ENCODE measurements around the gene LCA5L. TPM values are rescaled to one million over a fixed set of nuclear protein-coding genes. Genes with fewer than 3 reads are reported as not detected.
"Not testable (repeated sequence)": the region's sequence is repeated elsewhere in the genome, so short reads cannot be mapped to it uniquely, and the experiment has no call there.

The LCA5L gene
- total RNA-seq, 2 experiments from 2014 or later: 0.46 to 0.63 TPM

DNA sequence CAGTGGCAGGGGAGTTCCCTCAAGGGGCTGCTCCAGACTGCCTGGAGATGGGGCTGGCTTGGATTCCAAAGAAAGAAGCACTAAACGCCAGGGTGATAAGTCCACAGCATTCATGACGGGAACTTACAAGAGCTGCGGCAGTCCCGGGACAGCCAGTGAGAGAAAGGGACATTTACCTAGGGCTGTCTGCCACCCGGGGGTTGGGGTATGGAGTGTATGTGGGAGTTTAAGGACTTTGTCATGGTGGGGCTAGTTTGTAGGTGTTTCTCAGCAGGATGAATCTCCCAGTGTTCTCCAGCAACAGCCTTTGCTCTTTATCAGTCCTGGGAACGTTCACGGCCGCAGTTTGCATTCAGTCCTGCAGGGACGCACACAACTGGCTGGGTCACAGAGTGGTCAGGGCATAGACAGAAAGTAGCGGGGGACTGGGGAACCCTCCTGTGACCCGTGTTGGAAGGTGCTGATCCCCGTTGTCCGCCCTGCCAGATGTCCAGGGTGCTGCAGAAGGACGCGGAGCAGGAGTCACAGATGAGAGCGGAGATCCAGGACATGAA is 55.3 kb downstream of the LCA5L start:
- CTCF ChIA-PET: no interaction called here

DNA sequence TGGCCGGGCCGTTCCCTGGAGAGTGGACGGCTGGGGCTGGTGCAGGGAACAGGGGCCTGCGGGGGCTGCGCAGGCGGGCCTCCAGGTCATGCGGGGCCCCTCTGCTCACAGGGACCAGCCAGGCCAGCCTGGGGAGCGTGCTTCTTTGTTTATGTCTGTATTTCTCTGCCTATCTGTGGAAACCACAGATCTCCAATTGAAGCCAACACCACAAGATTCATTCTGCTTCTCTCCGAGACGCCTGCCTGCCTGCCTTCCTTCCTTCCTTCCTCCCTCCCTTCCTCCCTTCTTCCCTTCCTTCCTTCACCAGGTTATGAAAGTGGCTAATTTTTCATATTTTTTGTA is 56.8 kb downstream of the LCA5L start:
- ChIA-PET POLR2A (no interaction called here), CTCF (no interaction called here)

More for the DNA sequence above, 55.3 kb downstream of the LCA5L start:
- POLR2A ChIA-PET: no interaction called here

DNA sequence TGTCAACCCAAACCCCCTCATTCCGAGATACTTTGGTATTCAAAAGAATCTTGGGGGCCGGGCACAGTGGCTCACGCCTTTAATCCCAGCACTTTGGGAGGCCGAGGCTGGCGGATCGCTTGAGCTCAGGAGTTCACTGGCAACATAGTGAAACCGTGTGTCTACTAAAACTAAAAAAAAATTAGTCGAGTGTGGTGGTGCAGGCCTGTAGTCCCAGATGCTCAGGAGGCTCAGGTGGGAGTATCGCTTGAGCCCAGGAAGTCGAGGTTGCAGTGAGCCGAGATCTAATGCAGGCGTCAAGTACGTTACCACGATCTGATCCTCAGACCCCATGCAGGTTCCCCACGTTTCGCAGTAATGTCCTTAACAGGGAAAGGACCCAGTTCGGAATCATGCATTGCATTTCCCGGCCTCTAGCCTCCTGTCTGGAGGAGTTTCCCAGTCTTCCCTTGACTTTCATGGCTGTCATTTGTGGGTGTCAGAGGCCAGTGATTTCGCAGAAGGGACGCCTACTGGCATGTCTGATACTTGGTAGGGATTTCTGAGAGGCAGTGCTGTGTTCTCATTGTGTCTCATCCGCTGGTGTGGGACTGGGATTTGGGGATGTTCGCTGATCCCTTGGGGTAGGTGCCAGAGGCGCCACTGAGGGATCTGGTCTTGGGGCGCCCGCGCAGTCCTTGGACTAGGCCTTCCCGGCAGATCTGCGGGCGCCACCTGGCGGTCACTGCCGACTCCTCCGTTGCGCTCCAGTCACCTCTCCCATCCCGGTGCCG is 57.4 kb downstream of the LCA5L start:
- ChIA-PET POLR2A (interaction anchor here (0.8 to 1.8 kb wide), 3 partner anchors 40 to 76 kb away, joined by 3 to 15 read pairs (median 12); partner anchors contain the start of gene BRWD1), CTCF (interaction anchor here (0.9 to 1.4 kb wide), 8 partner anchors 15 to 205 kb away, joined by 3 to 6 read pairs (median 4); partner anchors contain the start of gene PSMG1)

DNA sequence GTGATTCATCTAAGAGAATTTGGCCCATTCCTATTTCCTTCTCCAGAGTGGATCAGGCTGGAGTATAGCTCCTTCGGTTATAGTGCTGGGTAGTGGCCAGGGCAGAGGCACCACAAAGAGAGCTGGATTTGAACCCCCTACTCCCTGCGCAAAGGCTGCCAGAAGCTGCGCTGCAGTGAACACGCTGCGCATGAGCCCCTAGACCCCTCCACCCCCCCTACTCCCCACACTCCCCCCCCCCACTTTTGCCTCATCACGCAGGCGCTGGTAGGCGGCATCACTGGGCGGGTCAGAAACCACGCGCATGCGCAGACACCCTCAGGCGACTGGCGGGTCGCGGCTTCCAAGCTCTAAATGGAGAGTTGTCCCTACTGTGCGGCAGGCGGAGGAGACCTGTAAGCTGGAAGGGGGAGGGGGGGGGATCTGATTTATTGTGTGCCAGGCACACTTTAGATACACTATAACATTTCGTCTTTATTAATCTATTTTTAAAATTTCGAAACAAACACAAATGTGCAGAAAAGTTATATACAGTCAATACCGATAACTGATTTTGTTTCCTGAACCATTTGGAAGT is 58.0 kb downstream of the LCA5L start:
- POLR2A ChIA-PET: interaction anchor here (0.8 to 1.8 kb wide), 3 partner anchors 39 to 75 kb away, joined by 3 to 15 read pairs (median 12); partner anchors contain the start of gene BRWD1

DNA sequence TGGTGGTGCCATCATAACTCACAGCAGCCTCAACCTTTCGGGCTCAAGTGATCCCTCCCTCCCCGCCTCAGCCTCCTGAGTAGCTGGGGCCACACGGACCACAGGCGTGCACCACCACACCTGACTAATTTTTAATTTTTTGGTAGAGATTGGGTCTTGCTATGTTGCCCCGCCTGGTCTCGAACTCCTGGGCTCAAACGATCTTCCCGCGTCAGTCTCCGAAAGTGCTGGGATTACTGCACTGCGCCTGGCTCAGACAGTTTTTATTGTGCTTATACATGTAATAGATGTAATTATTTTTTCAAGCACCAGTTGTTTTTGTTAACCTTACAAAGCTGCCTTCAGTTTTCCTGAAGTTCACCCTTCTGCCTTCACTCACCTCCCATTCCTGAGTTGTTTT is 58.7 kb downstream of the LCA5L start:
- ChIA-PET CTCF (interaction anchor here (1.2 to 1.4 kb wide), 3 partner anchors 13 to 74 kb away, joined by 3 to 4 read pairs (median 4); no protein-coding TSS in a partner anchor), POLR2A (interaction anchor here (1.8 kb wide), 2 partner anchors 73 to 75 kb away, joined by 12 to 15 read pairs; partner anchors contain the start of gene BRWD1)

More for the DNA sequence above, 58.0 kb downstream of the LCA5L start:
- CTCF ChIA-PET: interaction anchor here (0.6 to 1.4 kb wide), 9 partner anchors 14 to 204 kb away, joined by 3 to 6 read pairs (median 4); partner anchors contain the start of gene PSMG1

DNA sequence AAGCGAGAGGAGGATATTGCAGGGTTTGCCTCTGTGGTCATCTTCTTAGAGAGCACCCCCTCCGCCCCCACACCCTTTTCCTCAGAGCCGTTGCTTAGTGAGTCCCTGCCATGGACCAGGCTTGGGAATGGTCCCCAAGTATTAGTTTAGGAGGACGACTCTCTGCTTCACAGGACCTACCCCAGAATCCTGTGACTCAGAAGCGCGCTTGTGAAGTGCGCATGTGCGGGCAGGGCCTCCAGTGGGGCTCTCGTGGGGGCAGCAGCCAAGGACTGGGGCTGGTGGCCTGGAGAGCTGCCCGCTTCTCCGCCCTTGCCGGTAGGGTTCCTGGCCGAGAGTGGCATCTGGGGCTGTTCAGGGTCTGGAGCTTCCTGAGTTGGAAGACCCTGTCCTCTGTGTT is 59.4 kb downstream of the LCA5L start:
- CTCF ChIA-PET: interaction anchor here (1.3 kb wide), 1 partner anchor 55 kb away, joined by 4 read pairs; no protein-coding TSS in a partner anchor
- POLR2A ChIA-PET: interaction anchor here (1.8 kb wide), 1 partner anchor 74 kb away, joined by 15 read pairs; no protein-coding TSS in a partner anchor

DNA sequence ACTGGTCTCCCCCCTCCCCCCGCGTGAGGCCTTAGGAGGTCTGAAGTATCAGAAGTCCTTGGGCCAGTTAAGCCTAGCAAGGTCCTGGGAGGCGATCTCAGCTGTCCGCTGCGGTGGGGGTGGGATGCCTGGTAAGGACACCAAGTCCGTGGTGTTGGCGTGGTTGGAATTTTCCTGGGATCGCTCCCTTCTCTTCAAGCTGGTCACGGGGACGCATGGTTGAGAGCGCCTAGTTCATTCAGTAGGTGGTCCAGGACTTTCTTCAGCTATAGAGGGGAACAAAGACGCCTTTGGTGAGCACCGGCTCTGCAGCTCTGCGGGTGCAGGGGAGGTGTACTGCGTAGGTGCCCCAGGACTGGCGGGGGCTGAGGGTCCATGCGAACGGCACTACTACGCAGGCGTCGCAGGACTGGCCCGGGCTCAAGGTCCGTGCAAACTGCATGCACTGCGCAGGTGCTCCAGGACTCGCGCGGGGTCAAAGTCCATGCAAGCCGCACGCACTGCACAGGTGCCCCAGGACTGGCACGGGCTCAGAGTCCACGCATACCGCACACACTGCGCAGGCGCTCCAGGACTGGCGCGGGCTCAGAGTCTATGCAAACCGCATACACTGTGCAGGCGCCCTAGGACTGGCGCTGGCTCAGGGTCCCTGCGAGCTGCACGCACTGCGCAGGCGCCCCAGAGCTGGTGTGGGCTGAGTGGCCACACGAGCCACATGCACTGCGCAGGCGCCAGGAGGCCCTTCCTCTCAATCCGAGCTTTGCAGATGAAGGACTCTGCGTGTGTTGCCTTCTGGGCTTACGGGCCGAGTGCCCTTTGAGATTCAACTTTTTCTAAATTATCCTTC is 60.1 kb downstream of the LCA5L start:
- ChIA-PET CTCF (interaction anchor here (0.6 to 1.3 kb wide), 2 partner anchors 56 to 1746 kb away, joined by 3 to 4 read pairs; no protein-coding TSS in a partner anchor), POLR2A (interaction anchor here (0.7 kb wide), 1 partner anchor 85 kb away, joined by 3 read pairs; no protein-coding TSS in a partner anchor)

DNA sequence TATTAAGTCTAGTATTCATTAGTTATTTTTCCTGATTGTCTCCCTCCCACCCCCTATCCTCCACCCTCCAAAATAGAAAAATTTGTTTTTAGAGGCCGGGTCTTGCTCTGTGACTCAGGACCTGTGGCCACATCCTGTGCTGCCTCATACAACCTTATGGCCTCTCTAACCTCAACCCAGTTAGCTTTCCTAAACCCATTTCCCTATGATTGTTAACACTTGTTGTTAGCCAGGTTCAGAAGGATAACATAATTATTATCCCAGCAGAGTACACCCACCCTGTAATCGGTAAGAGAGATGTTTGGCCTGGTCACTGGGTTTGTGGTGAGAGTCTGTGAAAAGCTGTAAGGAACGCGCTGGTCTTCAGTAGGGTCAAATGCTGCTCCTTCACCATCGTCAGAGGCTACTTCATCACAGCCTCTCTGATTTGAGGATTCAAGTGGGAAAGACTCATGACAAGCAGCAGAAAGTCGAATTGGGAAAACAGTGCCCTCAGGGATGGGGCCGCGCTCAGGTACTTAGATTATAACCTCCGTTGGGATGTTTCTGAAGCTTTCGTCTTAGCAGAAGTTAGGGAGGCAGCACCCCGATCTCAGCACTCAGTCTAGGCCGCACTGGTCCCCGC is 60.8 kb downstream of the LCA5L start:
- CTCF ChIA-PET: interaction anchor here (0.6 kb wide), 1 partner anchor 1747 kb away, joined by 3 read pairs; no protein-coding TSS in a partner anchor
- POLR2A ChIA-PET: no interaction called here

DNA sequence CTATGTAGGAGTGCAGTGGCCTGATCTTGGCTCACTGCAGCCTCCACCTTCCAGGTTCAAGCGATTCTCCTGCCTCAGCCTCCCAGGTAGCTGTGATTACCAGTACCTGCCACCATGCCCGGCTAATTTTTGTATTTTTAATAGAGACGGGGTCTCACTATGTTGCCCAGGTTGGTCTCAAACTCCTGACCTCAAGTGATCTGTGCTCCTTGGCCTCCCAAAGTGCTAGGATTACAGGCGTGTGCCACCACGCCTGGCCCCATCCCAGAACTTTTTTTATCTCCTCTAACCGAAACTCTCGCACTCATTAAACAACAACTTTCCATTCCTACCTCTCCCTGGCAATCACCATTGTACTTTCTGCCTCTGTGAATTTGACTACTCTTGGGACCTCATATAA is 63.5 kb downstream of the LCA5L start:
- POLR2A ChIA-PET, CTCF ChIA-PET: not testable (repeated sequence)

DNA sequence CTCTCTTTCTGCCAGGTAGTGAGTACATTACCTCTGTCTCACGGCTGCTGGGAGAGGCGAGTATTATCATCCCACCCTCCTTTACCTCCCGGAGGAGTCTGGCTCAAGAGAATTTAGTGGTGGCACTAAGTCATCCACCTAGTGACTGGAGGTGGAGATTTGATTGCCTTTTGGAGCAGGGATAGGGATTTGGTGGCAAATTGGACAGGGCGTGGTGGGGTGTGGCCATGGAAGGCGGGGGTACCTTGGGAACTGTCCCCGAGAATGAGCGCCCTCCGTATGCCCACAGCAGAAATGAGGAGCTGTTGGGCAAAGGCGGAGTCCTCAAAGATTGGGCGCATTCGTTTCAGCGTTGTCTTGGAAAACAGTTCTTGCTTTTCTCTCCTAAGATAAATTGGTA is 64.6 kb downstream of the LCA5L start:
- ChIA-PET CTCF (no interaction called here), POLR2A (no interaction called here)

DNA sequence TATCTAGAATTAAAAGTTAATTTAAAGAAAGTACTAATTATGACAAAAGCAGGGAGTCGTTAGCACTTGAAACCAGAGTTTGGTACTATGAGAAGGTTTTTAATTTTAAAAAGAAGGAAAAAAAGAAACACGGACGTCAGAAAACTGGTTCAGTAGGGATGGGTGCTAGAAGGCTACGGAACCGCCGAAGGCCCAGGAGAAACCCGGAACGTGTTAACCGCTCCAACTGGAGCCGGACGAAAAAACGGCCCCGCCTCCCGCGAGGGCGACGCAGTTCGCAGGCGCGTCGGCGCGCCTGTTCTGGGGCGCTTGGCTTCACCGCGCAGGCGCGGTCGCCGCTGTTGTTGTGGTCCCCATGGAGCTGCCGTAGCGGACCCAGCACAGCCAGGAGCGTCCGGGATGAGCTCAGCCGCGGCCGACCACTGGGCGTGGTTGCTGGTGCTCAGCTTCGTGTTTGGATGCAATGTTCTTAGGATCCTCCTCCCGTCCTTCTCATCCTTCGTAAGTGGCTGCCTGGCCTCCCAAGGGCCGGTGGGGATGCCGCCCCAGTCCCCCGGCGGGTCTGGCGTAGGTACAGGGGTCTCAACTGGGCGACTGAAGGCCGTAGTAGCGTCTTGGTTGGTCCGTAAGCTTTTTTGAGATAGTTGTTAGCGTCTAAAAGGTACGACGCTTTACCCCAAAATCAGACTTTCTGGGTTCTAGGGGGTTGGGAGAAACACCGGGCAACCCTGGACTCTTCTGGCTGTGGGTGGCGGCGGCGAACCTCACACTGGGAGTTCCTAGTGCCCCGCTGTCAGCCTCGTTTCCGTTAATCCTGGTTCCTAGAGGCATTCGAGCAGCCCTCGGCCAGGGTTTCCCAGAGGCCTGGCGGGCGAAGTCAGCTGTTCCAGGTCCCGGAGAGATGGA is 65.3 kb downstream of the LCA5L start:
- POLR2A ChIA-PET: interaction anchor here (0.6 to 1.0 kb wide), 3 partner anchors 32 to 98 kb away, joined by 5 to 6 read pairs (median 5); no protein-coding TSS in a partner anchor
- CTCF ChIA-PET: interaction anchor here (0.9 kb wide), 1 partner anchor 64 kb away, joined by 3 read pairs; no protein-coding TSS in a partner anchor

DNA sequence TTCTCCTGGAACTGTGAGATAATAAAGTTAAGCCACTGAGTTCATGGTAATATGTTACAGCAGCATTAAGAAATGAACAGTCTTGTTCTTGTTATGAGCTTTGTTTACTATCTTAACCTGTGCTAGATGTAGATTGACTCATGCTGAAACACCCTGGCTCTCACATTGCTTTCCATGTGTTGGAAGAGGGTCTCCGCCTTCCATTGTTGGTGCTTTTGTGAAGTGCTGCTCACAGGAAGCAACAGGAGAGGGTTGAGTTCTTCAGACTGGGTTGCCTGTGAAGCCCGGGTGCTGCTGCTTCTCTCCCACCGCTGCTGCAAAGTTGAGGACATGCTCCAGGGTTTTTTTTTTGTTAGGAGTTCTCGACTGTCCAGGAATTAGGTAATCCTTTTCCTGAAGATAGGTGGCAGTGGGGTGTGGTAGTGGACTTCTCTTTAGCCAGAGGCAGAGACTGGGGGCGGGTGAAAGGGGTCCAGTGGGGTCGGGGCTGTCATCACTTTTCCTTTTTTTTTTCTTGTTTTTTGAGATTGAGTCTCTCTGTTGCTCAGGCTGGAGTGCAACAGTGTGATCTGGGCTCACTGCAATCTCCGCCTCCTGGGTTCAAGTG is 68.0 kb downstream of the LCA5L start:
- POLR2A ChIA-PET: no interaction called here
- CTCF ChIA-PET: no interaction called here

DNA sequence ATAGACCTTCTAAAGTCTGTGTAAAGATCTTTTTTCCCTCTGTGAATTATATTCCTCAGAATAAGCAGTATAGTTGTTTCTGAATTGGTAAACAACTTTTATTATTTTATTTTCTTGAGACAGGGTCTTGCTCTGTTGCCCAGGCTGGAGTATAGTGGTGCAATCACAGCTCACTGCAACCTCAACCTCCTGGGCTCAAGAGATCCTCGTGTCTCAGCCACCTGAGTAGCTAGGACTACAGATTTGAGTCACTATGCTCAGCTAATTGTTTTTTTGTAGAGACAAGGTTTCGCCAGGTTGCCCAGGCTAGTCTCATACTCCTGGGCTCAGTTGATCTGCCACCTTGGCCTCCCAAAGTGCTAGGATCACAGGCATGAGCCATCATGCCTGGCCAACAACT is 70.1 kb downstream of the LCA5L start:
- ChIA-PET CTCF (interaction anchor here (0.6 to 0.7 kb wide), 3 partner anchors 37 to 1636 kb away, joined by 3 to 5 read pairs (median 3); no protein-coding TSS in a partner anchor), POLR2A (no interaction called here)

DNA sequence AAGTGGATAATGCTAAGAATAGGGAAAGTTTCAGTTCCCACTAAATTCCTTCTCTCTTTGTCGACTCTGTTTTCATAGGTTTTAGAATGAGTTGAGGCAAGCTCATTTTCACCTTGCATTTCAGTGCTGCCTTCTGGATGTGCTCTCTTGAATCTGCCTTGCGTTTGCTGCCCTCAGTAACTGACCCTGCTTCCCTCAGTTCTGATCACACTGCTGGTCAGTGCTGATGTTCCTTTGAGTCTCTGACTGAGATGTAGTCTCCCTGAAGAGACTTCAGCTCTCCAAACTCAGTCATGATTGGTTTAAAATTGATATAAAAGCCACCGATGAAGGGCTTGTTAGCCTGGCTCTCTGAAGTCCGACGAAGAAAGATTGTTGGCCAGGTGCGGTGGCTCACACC is 71.5 kb downstream of the LCA5L start:
- POLR2A ChIA-PET: no interaction called here

DNA sequence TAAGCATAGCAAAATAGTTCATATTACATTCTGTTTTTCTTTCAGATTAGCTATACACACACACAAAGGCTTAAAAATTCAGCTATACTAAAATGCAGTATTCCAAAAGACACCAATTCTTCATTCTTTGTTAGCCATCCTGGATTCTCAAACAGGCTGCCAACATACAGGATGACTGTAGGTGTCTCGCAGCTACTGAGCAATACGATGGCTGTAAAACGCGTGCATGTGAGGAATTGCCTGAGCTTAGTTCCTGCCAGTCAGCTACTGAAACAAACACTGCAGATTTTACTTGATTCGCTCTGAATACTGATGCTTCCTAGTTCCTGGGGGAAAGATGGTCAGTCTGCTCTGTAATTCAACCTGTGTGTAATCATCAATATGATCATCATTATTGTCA is 71.9 kb downstream of the LCA5L start:
- ChIA-PET CTCF (interaction anchor here (1.1 to 1.6 kb wide), 3 partner anchors 14 to 68 kb away, joined by 3 to 4 read pairs (median 3); no protein-coding TSS in a partner anchor), POLR2A (no interaction called here)

More for the DNA sequence above, 71.5 kb downstream of the LCA5L start:
- CTCF ChIA-PET: interaction anchor here (1.1 to 1.6 kb wide), 3 partner anchors 13 to 67 kb away, joined by 3 to 4 read pairs (median 3); no protein-coding TSS in a partner anchor

DNA sequence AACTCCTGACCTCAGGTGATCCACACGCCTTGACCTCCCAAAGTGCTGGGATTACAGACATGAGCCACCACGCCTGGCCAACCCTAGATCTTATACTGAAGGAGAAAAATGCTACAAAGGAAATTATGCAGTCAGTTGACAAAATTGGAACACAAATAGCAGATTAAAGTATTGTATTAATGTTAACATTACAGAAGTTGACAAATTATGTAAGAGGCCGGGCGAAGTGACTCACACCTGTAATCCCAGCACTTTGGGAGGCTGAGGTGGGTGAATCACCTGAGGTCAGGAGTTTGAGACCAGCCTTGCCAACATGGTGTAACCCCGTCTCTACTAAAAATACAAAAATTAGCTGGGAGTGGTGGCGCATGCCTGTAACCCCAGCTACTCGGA is 75.7 kb downstream of the LCA5L start:
- POLR2A ChIA-PET: interaction anchor here (0.7 kb wide), 1 partner anchor 345 kb away, joined by 3 read pairs; no protein-coding TSS in a partner anchor
- CTCF ChIA-PET: not testable (repeated sequence)

DNA sequence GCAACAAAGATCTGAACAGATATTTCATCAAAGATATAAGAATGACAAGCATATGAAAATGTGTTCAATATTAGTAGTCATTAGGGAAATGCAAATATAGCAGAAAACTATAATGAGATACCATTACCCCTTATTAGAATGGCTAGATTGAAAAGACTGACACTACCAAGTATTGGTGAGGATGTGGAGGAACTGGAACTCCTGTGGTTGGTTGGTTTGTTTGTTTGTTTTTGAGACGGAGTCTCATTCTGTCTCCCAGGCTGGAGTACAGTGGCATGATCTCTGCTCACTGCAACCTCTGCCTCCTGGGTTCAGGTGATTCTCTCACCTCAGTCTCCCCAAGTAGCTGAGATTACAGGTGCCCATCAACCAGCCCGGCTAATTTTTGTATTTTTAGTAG is 77.8 kb downstream of the LCA5L start:
- POLR2A ChIA-PET: no interaction called here
- CTCF ChIA-PET: no interaction called here
